ENCODE measurements around the gene FRMD4A.

Gene FRMD4A

DNA sequence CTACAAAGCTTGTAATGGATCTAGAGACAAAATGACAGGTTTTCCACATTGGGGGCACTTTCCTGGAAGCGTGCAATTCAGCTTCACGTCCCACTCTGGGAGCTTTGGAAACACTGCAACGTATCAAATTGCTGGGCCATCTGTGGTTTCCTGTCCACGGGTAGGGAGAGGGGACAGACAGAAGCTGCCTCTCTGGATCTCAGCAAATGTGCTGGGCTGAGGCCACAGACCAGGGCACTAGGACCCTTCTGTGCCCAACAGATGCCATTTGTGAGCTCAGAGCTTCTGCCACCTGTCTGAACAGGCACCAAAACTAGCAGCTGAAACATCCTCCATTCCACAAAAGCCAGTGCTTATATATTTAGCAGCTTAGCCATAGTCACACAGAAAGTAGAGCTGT, 40.9 kb upstream of the FRMD4A start:
- TF ChIP-seq, protein P1, sequence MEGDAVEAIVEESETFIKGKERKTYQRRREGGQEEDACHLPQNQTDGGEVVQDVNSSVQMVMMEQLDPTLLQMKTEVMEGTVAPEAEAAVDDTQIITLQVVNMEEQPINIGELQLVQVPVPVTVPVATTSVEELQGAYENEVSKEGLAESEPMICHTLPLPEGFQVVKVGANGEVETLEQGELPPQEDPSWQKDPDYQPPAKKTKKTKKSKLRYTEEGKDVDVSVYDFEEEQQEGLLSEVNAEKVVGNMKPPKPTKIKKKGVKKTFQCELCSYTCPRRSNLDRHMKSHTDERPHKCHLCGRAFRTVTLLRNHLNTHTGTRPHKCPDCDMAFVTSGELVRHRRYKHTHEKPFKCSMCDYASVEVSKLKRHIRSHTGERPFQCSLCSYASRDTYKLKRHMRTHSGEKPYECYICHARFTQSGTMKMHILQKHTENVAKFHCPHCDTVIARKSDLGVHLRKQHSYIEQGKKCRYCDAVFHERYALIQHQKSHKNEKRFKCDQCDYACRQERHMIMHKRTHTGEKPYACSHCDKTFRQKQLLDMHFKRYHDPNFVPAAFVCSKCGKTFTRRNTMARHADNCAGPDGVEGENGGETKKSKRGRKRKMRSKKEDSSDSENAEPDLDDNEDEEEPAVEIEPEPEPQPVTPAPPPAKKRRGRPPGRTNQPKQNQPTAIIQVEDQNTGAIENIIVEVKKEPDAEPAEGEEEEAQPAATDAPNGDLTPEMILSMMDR (IDR thresholded peaks at IDR 0.05; ENCODE audit: insufficient read depth, low read depth, low read length, missing control alignments) = no peak
- DNase-seq (ENCODE audit: low read depth) = no peak

DNA sequence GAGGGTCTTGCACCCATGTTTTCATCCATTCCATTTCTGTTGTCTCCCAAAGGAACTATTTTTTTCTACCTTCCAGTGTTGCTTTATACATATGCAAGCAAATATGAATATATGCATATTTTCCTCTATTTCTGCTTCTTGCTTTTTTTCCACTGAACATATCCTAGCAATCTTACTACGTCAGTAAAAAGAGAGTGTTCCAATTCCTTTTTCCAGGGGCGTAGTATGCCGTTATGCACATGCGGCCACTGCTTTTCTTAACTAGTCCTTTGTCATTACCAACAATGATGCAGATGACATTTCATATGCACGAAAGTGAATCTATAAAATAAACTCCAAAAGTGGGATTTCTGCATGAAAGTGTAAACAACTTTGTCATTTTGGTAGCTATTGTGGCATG, 40.2 kb upstream of the FRMD4A start:
- no peak for DNase-seq (ENCODE audit: low read depth)
- no peak overlapping the region for H3K4me3 ChIP-seq (ENCODE audit: low read length)
- TF ChIP-seq, protein P1 (IDR thresholded peaks at IDR 0.05; ENCODE audit: insufficient read depth, low read depth, low read length, missing control alignments) = no peak

More for the DNA sequence above, 40.9 kb upstream of the FRMD4A start:
- no peak overlapping the region for H3K4me3 ChIP-seq (ENCODE audit: low read length)

DNA sequence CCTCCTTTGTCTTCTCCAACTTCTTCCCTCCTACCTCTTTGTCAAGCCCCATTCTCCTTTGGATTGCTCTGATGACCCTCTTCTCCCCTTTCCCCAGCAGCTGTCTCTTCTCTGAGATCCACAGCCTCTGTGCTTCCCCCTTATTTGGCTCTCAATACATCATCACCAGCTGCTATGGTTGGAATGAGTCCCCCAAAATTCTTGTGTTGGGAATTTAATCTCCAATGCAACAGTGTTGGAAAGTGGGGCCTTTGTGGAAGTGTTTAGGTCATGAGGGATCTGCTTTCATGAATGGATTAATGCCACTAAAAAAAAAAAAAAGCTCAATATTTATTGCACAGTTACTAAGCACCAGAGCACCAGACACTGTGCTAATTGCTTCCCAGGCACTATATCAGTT, 39.2 kb upstream of the FRMD4A start:
- no peak overlapping the region for H3K4me3 ChIP-seq (ENCODE audit: low read length)
- TF ChIP-seq, protein P1 (IDR thresholded peaks at IDR 0.05; ENCODE audit: insufficient read depth, low read depth, low read length, missing control alignments) = no peak
- DNase-seq (ENCODE audit: low read depth) = no peak

DNA sequence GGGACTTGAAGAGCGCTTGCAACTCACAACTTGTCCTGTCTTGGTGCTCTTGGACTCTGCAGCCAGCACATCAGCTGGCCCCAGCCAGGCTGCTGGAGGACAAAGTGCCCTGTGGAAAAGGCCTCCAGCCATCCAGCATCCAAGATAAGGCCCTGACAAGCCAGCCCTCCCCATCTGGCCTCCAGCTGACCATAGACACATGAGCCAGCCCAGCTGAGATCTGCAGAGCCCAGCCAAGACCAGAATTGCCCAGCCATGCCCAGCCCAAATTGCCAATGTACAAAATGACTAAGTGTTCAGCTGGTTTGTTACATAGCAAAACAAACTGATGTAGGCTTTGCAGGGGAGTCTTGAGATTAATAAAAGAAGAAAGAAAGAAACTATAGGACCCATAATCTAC, 36.0 kb upstream of the FRMD4A start:
- no peak for DNase-seq (ENCODE audit: low read depth)
- no peak overlapping the region for H3K4me3 ChIP-seq (ENCODE audit: low read length)
- TF ChIP-seq, protein P1 (IDR thresholded peaks at IDR 0.05; ENCODE audit: insufficient read depth, low read depth, low read length, missing control alignments) = no peak

DNA sequence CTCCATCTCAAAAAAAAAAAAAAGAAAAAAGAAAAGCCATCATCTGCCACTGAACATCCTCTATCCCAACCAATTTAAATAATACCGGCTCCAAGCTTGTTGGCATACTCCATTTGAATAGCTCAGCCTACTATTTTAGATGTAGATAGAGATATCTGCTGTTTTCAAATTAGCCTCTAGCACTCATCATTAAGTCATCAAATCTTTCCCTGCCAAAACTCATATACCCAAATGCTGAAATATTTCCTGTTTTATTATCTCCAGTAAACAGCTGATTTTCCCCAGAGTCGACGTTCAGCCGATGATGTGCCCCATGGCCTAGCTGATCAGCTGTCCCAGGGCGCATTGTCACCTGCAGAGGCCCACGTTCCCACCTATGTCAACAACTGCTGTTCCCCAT, 34.5 kb upstream of the FRMD4A start:
- DNase-seq (ENCODE audit: low read depth) = no peak
- H3K4me3 ChIP-seq (ENCODE audit: low read length) = no peak overlapping the region
- TF ChIP-seq, protein P1 (IDR thresholded peaks at IDR 0.05; ENCODE audit: insufficient read depth, low read depth, low read length, missing control alignments) = no peak

DNA sequence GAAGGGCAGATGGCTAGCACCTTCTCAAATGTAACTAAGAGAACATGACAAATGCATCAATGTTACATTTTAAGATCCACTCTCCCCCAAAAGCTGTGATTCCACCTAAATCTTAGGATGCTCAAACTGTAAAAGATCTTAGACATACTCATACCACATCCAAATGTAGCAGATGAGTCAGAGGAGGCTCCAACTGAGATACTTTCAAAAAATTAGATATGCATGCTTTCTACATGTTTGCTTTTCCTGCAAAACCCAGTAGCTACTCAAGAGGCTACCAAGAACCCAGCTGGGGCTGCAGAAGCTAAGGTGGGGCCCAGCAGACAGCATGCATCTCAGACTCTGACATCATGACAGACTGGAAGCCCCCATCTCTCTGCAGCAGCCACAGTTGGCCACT, 31.4 kb upstream of the FRMD4A start:
- DNase-seq (ENCODE audit: low read depth) = no peak
- H3K4me3 ChIP-seq (ENCODE audit: low read length) = no peak overlapping the region
- TF ChIP-seq, protein P1 (IDR thresholded peaks at IDR 0.05; ENCODE audit: insufficient read depth, low read depth, low read length, missing control alignments) = no peak

DNA sequence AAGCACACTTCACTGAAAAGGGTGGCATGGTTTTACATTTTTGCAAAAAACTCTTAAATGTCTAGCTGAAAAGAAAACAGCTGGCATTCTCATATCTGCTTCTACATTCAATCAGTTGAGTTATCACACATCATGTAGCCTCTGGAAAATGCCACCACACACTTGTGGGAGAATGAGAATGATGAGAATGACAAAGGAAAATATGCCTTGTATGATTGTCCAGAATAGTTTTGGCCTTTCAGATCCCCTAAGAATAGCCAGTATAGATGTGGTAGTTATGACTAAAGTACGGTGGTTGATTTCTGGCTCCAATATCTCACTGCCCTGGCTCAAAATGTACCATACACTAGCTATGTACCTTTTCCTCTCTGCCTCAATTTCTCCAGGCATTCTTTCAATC, 30.2 kb upstream of the FRMD4A start:
- DNase-seq (ENCODE audit: low read depth) = no peak
- TF ChIP-seq, protein P1 (IDR thresholded peaks at IDR 0.05; ENCODE audit: insufficient read depth, low read depth, low read length, missing control alignments) = no peak
- no peak overlapping the region for H3K4me3 ChIP-seq (ENCODE audit: low read length)

Measured in epithelial cell of esophagus (primary cell).